ENCODE data around the gene PTPRT. TPM values are rescaled to one million over a fixed set of nuclear protein-coding genes. Genes with fewer than 3 reads are reported as not detected.

Gene PTPRT
- total RNA-seq, 1 experiment from 2014 or later, result not detected

DNA sequence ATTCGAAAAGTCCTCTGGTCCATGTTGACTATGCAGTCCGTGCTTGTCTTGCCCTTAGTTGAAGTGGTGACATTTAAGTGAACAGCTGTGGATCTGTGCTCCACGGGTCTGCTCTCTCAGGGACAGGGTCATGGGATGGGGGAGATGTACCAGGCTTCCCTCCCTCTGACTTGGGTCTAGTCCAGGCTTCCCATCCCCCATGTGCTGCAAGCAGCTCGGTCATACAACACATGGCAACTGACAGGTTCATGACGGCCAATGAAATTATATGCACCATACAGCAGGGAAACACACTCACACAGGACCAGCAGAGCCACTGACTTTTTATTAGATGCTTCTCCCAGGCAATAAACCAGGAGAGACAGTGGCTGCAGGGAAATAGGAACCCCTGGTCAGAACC lies 201.4 kb downstream of the PTPRT start:
- ATAC-seq (no peak), DNase-seq (no peak)
- H4K20me1 ChIP-seq (ENCODE audit: low read length), result no peaks in the 10 kb centered on the region
- H3K9me2 ChIP-seq (replicated peaks; ENCODE audit: low read length), result no peaks in the 10 kb centered on the region
- no peaks in the 10 kb centered on the region for H3K36me3 ChIP-seq (ENCODE audit: low read depth, low read length)
- intact Hi-C loops (cut with micrococcal nuclease), result no loop called here
- H3K9me3 ChIP-seq (ENCODE audit: low read length), result peaks cover 8% of the 10 kb centered on the region
- no TSS peak for BruUV-seq (replicated peaks)
- no peak overlapping the region for H3K27ac ChIP-seq (ENCODE audit: low read length)
- no peaks in the 10 kb centered on the region for H3F3A ChIP-seq (ENCODE audit: low read length, unreplicated experiment)
- ChIA-PET POLR2A (ENCODE audit: unreplicated experiment) (no interaction called here), CTCF (no interaction called here)
- H3K4me1 ChIP-seq (ENCODE audit: insufficient read depth, low read length), result no peaks in the 10 kb centered on the region
- TF ChIP-seq, protein P1, sequence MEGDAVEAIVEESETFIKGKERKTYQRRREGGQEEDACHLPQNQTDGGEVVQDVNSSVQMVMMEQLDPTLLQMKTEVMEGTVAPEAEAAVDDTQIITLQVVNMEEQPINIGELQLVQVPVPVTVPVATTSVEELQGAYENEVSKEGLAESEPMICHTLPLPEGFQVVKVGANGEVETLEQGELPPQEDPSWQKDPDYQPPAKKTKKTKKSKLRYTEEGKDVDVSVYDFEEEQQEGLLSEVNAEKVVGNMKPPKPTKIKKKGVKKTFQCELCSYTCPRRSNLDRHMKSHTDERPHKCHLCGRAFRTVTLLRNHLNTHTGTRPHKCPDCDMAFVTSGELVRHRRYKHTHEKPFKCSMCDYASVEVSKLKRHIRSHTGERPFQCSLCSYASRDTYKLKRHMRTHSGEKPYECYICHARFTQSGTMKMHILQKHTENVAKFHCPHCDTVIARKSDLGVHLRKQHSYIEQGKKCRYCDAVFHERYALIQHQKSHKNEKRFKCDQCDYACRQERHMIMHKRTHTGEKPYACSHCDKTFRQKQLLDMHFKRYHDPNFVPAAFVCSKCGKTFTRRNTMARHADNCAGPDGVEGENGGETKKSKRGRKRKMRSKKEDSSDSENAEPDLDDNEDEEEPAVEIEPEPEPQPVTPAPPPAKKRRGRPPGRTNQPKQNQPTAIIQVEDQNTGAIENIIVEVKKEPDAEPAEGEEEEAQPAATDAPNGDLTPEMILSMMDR (conservative IDR thresholded peaks at IDR 0.05; ENCODE audit: low read depth, low read length), result no peak
- no peak for TF ChIP-seq EZH2phosphoT487 (IDR thresholded peaks at IDR 0.05; ENCODE audit: borderline replicate concordance, low read length)
- TF ChIP-seq EZH2 (IDR thresholded peaks at IDR 0.05; ENCODE audit: low read length, unreplicated experiment), result no peak
- H3K4me2 ChIP-seq (ENCODE audit: low read length), result no peak overlapping the region
- H2AFZ ChIP-seq (ENCODE audit: low read length), result no peak overlapping the region
- H3K27me3 ChIP-seq (ENCODE audit: low read length), result no peaks in the 10 kb centered on the region
- H3K79me2 ChIP-seq (ENCODE audit: low read length), result no peaks in the 10 kb centered on the region
- H3K9ac ChIP-seq (ENCODE audit: low read length), result no peak overlapping the region
- H3K4me3 ChIP-seq (ENCODE audit: low read length), result no peak overlapping the region

DNA sequence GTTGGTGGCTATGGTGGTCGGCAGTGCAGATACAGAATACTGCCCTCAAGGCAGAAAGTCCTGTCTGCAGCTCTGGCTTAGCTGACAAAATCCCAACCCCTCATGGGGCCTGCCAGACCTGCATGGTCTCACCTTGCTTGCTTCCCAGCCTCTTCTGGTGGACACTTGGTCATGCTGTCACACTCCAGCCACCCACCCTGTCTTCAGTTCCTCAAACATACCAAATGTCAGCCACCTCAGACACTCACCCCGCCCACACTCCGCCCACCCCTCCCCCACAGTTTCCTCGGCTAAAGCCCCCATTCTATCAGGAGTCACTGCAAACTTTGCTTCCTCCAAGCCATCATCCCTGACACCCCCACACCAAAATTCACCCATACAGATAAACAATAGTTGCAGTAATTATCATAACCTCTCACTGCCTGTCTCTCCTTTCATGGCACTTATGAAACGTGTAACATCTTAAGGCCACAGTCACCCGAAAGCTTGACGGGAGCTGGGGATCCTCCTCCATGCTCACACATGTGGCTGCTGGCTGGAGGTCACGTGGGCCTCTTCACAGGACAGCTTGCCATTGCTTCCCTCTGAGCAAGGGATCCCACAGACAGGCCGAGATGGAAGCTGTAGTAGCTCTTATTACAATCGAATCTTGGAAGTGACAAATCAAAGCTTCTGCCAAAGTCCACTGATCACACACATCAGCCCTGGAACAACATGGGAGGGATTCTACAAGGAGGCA lies 202.2 kb downstream of the PTPRT start:
- no peaks in the 10 kb centered on the region for H4K20me1 ChIP-seq (ENCODE audit: low read length)
- H3K4me2 ChIP-seq (ENCODE audit: low read length), result no peak overlapping the region
- peaks cover 8% of the 10 kb centered on the region for H3K9me3 ChIP-seq (ENCODE audit: low read length)
- no peak overlapping the region for H3K4me3 ChIP-seq (ENCODE audit: low read length)
- no peaks in the 10 kb centered on the region for H3F3A ChIP-seq (ENCODE audit: low read length, unreplicated experiment)
- no peak overlapping the region for H3K27ac ChIP-seq (ENCODE audit: low read length)
- H3K36me3 ChIP-seq (ENCODE audit: low read depth, low read length), result no peaks in the 10 kb centered on the region
- intact Hi-C loops (cut with micrococcal nuclease), result no loop called here
- TF ChIP-seq EZH2phosphoT487 (IDR thresholded peaks at IDR 0.05; ENCODE audit: borderline replicate concordance, low read length), result no peak
- TF ChIP-seq EZH2 (IDR thresholded peaks at IDR 0.05; ENCODE audit: low read length, unreplicated experiment), result no peak
- TF ChIP-seq, protein P1 (conservative IDR thresholded peaks at IDR 0.05; ENCODE audit: low read depth, low read length), result no peak
- H3K27me3 ChIP-seq (ENCODE audit: low read length), result no peaks in the 10 kb centered on the region
- no TSS peak for BruUV-seq (replicated peaks)
- no peak overlapping the region for H2AFZ ChIP-seq (ENCODE audit: low read length)
- ATAC-seq, result no peak
- no peaks in the 10 kb centered on the region for H3K4me1 ChIP-seq (ENCODE audit: insufficient read depth, low read length)
- ChIA-PET CTCF (no interaction called here), POLR2A (ENCODE audit: unreplicated experiment) (no interaction called here)
- H3K9me2 ChIP-seq (replicated peaks; ENCODE audit: low read length), result no peaks in the 10 kb centered on the region
- no peak for DNase-seq
- no peak overlapping the region for H3K9ac ChIP-seq (ENCODE audit: low read length)
- no peaks in the 10 kb centered on the region for H3K79me2 ChIP-seq (ENCODE audit: low read length)

DNA sequence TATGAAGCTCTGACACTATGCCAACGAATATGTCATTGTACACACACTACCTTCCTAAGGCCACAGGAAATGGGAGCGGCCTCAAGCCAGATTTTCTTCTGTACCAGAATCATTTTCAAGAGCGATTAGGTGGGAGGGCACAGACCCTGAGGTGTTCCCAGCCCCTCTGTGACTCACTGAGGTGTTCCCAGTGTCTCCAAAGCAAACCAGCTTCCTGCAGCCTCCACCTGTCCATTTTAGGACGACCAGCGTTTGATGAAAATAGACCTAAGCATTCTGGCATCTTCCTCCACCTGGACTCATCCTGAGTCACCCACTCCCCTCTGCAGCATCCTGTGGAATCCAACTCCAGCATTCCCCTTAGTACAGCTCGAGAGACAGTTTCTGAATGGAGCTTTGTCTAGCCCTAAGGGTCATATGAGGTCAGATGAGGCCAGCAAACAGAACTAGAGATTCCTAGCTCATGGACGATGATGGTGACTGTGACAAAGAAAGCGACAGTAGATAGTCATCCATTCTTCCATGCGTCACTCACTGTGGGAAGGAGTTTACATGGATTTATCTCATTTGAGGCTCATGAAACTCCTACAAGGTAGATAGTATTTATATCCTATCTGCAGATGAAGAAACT lies 203.4 kb downstream of the PTPRT start:
- Histone ChIP-seq H3K4me2 (ENCODE audit: low read length) (no peak overlapping the region), H2AFZ (ENCODE audit: low read length) (no peak overlapping the region), H3K4me3 (ENCODE audit: low read length) (no peak overlapping the region), H3K79me2 (ENCODE audit: low read length) (no peaks in the 10 kb centered on the region), H3K9me2 (replicated peaks; ENCODE audit: low read length) (no peaks in the 10 kb centered on the region), H3K27me3 (ENCODE audit: low read length) (no peaks in the 10 kb centered on the region), H3K27ac (ENCODE audit: low read length) (no peak overlapping the region), H3K36me3 (ENCODE audit: low read depth, low read length) (no peaks in the 10 kb centered on the region), H3K9ac (ENCODE audit: low read length) (no peak overlapping the region), H3F3A (ENCODE audit: low read length, unreplicated experiment) (no peaks in the 10 kb centered on the region), H3K9me3 (ENCODE audit: low read length) (peaks cover 8% of the 10 kb centered on the region), H4K20me1 (ENCODE audit: low read length) (no peaks in the 10 kb centered on the region), H3K4me1 (ENCODE audit: insufficient read depth, low read length) (no peaks in the 10 kb centered on the region)
- DNase-seq (peak; percentile 7), ATAC-seq (no peak)
- ChIA-PET POLR2A (ENCODE audit: unreplicated experiment) (no interaction called here), CTCF (no interaction called here)
- TF ChIP-seq EZH2 (IDR thresholded peaks at IDR 0.05; ENCODE audit: low read length, unreplicated experiment) (no peak), EZH2phosphoT487 (IDR thresholded peaks at IDR 0.05; ENCODE audit: borderline replicate concordance, low read length) (no peak)
- TF ChIP-seq, protein P1 (conservative IDR thresholded peaks at IDR 0.05; ENCODE audit: low read depth, low read length), result no peak
- no TSS peak for BruUV-seq (replicated peaks)
- intact Hi-C loops (cut with micrococcal nuclease), result no loop called here

Data from PC-3 (cell line).